ENCODE results near the gene BCL7B.
"Not testable (repeated sequence)": the region's sequence is repeated elsewhere in the genome, so short reads cannot be mapped to it uniquely, and the experiment has no call there.

Gene BCL7B

DNA sequence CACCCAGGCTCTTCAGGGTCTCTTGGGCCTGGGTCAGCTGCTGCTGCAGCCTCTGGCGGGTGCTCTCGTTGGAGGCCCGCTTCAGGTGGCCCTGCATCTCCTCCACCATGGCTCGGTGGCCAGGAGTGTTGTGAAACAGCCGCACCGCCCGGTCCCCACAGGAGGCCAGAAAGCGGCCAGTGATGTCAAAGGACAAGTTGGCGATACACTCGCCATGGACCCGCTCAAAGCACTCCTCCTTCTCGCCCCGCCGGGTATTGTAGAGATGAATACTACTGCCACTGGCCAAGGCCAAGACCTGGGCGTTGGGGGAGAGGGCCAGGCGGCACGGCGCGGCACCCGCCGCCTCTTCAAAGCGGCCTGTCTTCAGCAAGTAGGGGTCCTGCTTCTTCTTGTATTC is 13.0 kb upstream of the BCL7B start:
- no peak overlapping the region for H3K4me3 ChIP-seq (ENCODE audit: low read length)
- TF ChIP-seq, protein P1, sequence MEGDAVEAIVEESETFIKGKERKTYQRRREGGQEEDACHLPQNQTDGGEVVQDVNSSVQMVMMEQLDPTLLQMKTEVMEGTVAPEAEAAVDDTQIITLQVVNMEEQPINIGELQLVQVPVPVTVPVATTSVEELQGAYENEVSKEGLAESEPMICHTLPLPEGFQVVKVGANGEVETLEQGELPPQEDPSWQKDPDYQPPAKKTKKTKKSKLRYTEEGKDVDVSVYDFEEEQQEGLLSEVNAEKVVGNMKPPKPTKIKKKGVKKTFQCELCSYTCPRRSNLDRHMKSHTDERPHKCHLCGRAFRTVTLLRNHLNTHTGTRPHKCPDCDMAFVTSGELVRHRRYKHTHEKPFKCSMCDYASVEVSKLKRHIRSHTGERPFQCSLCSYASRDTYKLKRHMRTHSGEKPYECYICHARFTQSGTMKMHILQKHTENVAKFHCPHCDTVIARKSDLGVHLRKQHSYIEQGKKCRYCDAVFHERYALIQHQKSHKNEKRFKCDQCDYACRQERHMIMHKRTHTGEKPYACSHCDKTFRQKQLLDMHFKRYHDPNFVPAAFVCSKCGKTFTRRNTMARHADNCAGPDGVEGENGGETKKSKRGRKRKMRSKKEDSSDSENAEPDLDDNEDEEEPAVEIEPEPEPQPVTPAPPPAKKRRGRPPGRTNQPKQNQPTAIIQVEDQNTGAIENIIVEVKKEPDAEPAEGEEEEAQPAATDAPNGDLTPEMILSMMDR (conservative IDR thresholded peaks at IDR 0.05; ENCODE audit: low read length), result no peak
- DNase-seq (ENCODE audit: low read depth), result no peak

DNA sequence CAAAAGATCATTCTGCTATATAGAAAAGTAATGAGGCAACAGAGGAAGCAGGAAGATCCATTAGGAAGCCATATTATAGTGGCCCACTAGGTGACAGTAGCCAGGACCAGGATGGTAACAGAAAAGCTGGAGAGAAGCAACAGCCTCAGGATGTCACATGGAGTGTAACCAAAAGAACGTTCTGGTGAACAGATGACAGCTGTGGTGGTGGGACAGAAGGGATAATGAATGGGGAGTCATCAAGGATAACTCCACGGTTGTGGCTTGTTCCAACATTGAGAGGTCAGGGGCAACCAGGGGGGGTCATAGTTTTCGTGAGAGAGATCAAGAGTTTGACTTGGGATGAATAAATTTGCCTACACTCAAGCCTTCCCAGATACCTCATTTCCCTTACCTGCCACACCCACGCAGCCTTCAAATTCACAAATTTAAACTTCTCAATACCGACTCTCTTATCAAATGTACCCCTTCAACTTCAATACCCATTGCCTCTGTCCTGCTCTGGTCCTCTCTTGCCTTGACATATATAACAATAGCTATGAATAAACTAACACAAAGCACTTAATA is 11.6 kb upstream of the BCL7B start:
- TF ChIP-seq, protein P1 (conservative IDR thresholded peaks at IDR 0.05; ENCODE audit: low read length), result no peak
- no peak overlapping the region for H3K4me3 ChIP-seq (ENCODE audit: low read length)
- DNase-seq (ENCODE audit: low read depth), result no peak

DNA sequence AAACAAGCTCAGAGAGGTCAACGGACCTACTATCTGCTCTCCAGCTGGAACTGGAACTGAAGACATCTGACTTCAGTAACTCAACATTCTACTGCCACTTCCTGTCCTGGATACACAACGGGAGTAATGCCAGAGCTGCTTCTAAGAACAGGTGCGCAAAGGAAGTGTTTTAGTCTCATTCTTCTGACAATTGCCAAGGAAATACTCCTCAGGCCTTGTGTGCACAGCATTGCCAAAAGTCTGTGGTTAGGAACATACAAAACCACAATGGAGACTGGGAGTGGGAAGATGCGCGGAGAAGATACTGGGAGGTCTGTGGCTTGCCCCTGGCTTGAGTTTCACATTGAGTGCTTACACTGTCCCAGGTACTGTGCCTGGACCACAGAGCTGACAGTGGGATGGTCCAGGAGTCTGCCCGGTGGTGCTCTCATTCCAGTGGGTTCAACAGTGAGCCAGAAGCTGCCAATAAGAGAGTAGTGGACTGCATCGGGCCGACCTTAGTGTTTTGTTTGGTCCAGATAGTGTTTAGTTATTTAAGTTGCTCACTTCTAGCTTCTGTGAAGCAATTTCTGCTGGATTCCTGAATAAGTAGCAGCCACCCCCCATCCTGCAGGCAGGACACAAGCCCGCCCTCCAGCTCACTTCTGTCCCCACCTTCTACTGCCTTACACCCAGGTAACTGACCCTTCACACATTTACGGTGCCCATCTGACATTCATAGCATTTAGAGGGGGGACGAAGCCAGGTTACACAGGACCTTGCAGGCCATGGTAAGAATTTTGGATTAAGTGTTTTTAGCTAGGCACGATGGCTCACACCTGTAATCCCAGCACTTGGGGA is 10.6 kb upstream of the BCL7B start:
- no peak overlapping the region for H3K4me3 ChIP-seq (ENCODE audit: low read length)
- TF ChIP-seq, protein P1 (conservative IDR thresholded peaks at IDR 0.05; ENCODE audit: low read length), result no peak
- DNase-seq (ENCODE audit: low read depth), result peak; percentile 23

DNA sequence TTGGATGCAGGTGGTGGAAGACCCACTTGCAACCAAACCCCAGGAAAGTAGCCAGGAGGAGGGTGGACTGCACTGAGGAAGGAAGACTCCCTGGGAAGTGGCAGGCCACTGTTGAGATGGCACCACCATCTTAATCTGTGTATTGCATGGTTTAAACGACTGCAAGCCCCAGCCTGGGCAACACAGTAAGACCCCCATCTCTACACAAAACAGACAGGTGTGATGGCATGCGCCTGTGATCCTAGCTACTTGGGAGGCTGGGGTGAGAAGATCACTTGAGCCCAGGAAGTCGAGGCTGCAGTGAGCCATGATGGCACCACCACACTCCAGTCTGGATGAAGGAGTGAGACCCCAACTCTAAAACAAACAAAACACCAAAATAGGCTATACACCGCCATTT is 9.7 kb upstream of the BCL7B start:
- no peak overlapping the region for H3K4me3 ChIP-seq (ENCODE audit: low read length)
- TF ChIP-seq, protein P1 (conservative IDR thresholded peaks at IDR 0.05; ENCODE audit: low read length), result no peak
- DNase-seq (ENCODE audit: low read depth), result no peak

DNA sequence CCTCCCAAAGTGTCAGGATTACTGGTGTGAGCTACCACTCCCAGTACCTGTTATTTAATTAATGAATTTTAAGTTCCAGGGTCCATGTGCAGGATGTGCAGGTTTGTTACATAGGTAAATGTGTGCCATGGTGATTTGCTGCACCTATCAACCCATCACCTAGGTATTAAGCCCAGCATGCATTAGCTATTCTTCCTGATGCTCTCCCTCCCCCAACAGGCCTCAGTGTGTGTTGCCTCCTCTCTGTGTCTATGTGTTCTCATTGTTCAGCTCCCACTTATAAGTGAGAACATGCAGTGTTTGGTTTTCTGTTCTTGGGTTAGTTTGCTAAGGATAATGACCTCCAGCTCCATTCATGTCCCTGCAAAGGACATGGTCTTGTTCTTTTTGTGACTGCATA is 8.9 kb upstream of the BCL7B start:
- H3K4me3 ChIP-seq (ENCODE audit: low read length); DNase-seq (ENCODE audit: low read depth): not testable (repeated sequence)

DNA sequence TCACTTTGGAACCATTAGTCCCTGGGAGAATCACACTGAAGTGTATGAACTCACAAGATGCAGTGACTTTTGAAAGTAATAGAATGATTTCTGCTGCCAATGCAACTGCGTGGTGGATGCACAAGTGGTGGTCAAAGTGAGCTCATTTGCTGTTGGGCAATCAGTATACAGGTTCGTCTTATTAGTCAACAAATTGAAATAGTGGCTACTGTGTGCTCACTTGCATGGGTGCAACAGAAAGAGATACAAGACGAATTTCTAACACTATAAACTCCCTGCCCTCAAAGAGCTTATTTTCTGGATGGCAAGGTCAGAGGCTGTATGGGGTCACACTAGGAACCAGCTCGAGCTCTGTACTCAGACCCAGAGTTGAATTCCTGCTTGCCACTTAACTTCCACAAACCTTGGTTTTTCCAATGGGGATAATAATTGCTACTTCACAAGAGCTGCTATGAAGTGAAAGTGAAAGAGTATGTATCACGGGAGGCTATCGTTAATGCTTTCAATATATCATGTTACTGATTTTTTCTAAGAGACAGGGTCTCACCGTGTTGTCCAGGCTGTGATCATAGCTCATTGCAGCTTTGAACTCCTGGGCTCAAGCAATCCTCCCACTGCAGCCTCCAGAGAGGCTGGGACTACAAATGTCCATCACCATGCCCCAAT is 8.3 kb upstream of the BCL7B start:
- H3K4me3 ChIP-seq (ENCODE audit: low read length), result peak overlapping the region; percentile 5; the same call in 1 of the 2 replicates
- TF ChIP-seq, protein P1 (conservative IDR thresholded peaks at IDR 0.05; ENCODE audit: low read length), result no peak
- DNase-seq (ENCODE audit: low read depth), result peak; percentile 27

DNA sequence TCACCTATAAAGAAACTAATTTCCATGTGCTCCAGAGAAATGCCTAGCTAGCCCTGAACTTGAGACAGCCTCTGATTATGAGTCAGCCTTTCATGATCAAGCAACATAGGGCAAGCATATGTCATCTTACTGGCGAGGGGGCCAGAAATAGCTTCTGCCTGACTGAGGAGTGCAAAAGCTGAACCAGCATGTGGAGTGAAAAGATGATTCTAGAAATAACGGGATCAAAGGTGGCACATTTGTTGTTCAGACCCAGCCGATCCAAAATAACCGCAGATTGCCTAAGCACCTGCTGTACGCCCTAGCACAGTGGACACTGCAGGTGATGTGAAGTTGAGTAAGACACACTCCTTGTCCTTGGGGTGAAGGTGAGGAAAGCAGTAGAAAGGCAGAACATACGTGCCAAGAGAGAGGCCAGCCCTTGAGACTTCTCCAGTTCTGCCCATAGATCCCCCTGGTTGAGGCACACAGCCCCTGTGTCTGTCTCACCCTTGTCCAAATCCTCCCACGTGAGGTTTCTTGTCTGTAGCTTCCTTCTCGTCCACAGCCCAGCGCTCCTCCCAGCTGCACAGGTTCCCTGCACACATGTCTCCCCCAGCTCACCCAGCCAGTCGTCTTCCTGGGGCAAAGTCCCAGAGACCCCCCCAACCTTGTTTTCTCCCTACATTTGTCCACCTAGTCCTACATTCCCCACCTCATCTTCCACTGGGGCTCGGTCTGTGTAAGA is 2.8 kb upstream of the BCL7B start:
- TF ChIP-seq, protein P1 (conservative IDR thresholded peaks at IDR 0.05; ENCODE audit: low read length), result no peak
- no peak overlapping the region for H3K4me3 ChIP-seq (ENCODE audit: low read length)
- peak; percentile 87 for DNase-seq (ENCODE audit: low read depth)

Data from AG10803 (cell line).